ENCODE data around the gene AKR1C2.
A peak's percentile ranks its signal among the peaks of the same experiment; 100 is the strongest.

DNA sequence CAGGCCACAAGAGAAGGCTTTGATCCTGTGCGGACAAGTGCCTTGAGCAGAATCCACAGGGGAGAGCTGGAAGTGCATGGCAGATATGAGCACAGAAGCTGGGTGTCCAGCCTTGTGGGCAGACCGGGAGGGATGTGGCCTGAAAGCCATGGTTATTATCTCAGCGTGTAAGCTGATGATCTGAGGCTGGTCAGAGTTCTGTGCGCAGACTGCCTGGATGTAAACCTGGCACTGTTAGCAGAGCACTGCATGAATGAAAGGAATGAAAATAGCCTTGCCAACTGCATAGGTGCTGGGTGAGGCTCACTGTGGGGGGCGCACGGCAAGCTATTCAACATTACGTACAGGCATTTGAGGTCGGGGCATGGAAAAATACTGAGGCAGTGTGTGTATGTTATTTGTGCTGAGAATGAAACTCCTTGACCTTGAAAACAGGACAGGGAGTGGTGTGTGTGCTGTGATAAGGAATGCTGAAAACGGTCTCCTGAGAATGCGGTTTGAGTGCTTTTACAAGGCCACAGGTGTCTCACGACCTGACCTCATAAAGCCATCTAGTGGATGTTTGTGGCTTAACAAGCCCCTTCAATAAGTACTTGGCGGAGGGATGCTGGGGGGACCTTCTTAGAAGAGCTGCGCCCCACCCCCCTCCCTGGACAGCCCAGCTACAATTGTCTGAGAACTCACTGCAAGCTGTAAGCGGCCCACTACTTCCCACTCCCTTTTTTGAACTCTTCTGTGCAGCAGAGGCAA is 21.8 kb downstream of the AKR1C2 start:
- TF ChIP-seq EZH2phosphoT487 (IDR thresholded peaks at IDR 0.05): no peak
- TF ChIP-seq, protein P1, sequence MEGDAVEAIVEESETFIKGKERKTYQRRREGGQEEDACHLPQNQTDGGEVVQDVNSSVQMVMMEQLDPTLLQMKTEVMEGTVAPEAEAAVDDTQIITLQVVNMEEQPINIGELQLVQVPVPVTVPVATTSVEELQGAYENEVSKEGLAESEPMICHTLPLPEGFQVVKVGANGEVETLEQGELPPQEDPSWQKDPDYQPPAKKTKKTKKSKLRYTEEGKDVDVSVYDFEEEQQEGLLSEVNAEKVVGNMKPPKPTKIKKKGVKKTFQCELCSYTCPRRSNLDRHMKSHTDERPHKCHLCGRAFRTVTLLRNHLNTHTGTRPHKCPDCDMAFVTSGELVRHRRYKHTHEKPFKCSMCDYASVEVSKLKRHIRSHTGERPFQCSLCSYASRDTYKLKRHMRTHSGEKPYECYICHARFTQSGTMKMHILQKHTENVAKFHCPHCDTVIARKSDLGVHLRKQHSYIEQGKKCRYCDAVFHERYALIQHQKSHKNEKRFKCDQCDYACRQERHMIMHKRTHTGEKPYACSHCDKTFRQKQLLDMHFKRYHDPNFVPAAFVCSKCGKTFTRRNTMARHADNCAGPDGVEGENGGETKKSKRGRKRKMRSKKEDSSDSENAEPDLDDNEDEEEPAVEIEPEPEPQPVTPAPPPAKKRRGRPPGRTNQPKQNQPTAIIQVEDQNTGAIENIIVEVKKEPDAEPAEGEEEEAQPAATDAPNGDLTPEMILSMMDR (IDR thresholded peaks at IDR 0.05): peak; percentile 58
- TF ChIP-seq EZH2 (IDR thresholded peaks at IDR 0.05): no peak
